H1 (cell line): ENCODE data around the gene GAS6. TPM values are rescaled to one million over a fixed set of nuclear protein-coding genes. Genes with fewer than 3 reads are reported as not detected.

Experiments used
- CTCF ChIA-PET: fragments of 300-600 bp; sonication (Branson Sonifier 250); formaldehyde crosslinking; loops from one replicate; lab custom pipeline; 2021; ENCODE audit not compliant: partially characterized antibody; lab: Charles Lee
- POLR2A ChIA-PET: fragments of 300-600 bp; sonication (Branson Sonifier 250); formaldehyde crosslinking; loops from one replicate; lab custom pipeline; 2021; ENCODE audit warnings: inconsistent platforms; ENCODE audit not compliant: partially characterized antibody; lab: Charles Lee
- DNase-seq, 2 experiments: peaks; one replicate each; pipeline versions ENCODE4 v3.0.0 to v3.0.0-alpha.2; 2010 to 2022; ENCODE audit warnings: low spot score in 2 of 2, low read depth in 1 of 2, mixed read lengths in 1 of 2
- FAIRE-seq: peaks from 2 replicates; lab custom pipeline; 2011; peaks lifted over from hg19 to GRCh38; lab: Jason Lieb, UNC
- H2AFZ ChIP-seq: 2 replicates; pipeline ENCODE4 v1.8.1; 2012; ENCODE audit warnings: low read length, inconsistent platforms
- H2AK5ac ChIP-seq: 2 replicates; pipeline ENCODE4 v1.6.1; 2013; ENCODE audit warnings: low read depth, low read length
- H2BK120ac ChIP-seq: replicated peaks from 2 replicates; pipeline ENCODE3; 2013; ENCODE audit warnings: low read depth, low read length, inconsistent platforms
- H2BK12ac ChIP-seq: 2 replicates; pipeline ENCODE4 v1.6.1; 2013; ENCODE audit warnings: low read depth, low read length
- H2BK15ac ChIP-seq: 2 replicates; pipeline ENCODE4 v1.6.1; 2013; ENCODE audit warnings: low read length
- H2BK20ac ChIP-seq: 2 replicates; pipeline ENCODE4 v1.6.1; 2013; ENCODE audit warnings: low read length
- H2BK5ac ChIP-seq: 2 replicates; pipeline ENCODE4 v1.6.1; 2013; ENCODE audit warnings: low read depth, low read length
- H3K14ac ChIP-seq: 2 replicates; pipeline ENCODE4 v1.6.1; 2013; ENCODE audit warnings: inconsistent platforms; ENCODE audit not compliant: insufficient read length
- H3K18ac ChIP-seq: 2 replicates; pipeline ENCODE4 v1.6.1; 2013; ENCODE audit warnings: low read length; ENCODE audit errors: extremely low read depth
- H3K23ac ChIP-seq: 2 replicates; pipeline ENCODE4 v1.6.1; 2013; ENCODE audit warnings: inconsistent platforms; ENCODE audit not compliant: insufficient read length
- H3K23me2 ChIP-seq: 2 replicates; pipeline ENCODE4 v1.6.1; 2013; ENCODE audit warnings: low read depth, low read length
- H3K27ac ChIP-seq: 2 replicates; pipeline ENCODE4 v1.6.1; 2011; ENCODE audit warnings: low read depth, low read length, inconsistent platforms
- H3K27me3 ChIP-seq, 4 experiments: replicated peaks in 1 of 4; 1 replicate in 1 of 4; 2 replicates in 3 of 4; pipeline versions ENCODE4 v1.6.1 to v1.8.1; 2011 to 2013; ENCODE audit warnings: low read length in 3 of 4, mild to moderate bottlenecking in 3 of 4, inconsistent platforms in 2 of 4, mixed read lengths in 2 of 4, moderate library complexity in 1 of 4; ENCODE audit not compliant: control insufficient read depth in 3 of 4, insufficient read depth in 3 of 4; ENCODE audit errors: extremely low read depth in 1 of 4
- H3K36me3 ChIP-seq, 4 experiments: 2 replicates each; pipeline versions ENCODE4 v1.6.1 to v1.8.1; 2011 to 2013; ENCODE audit warnings: mild to moderate bottlenecking in 4 of 4, low read length in 3 of 4, moderate library complexity in 2 of 4, control low read depth in 1 of 4, inconsistent platforms in 1 of 4; ENCODE audit not compliant: insufficient read depth in 4 of 4, control insufficient read depth in 2 of 4
- H3K4ac ChIP-seq: replicated peaks from 2 replicates; pipeline ENCODE3; 2013; ENCODE audit warnings: low read length, low read depth, mixed read lengths, inconsistent platforms; ENCODE audit not compliant: insufficient read length
- H3K4me1 ChIP-seq, 4 experiments: replicated peaks in 1 of 4; 1 replicate in 1 of 4; 2 replicates in 3 of 4; pipeline versions ENCODE4 v1.6.1 to v1.8.1; 2011 to 2013; ENCODE audit warnings: low read length in 3 of 4, inconsistent platforms in 2 of 4, mixed read lengths in 1 of 4; ENCODE audit not compliant: insufficient read depth in 4 of 4, control insufficient read depth in 3 of 4
- H3K4me2 ChIP-seq, 2 experiments: 2 replicates each; pipeline versions ENCODE4 v1.6.1 to v1.8.1; 2011 to 2013; ENCODE audit warnings: low read depth in 2 of 2, low read length in 2 of 2, control low read depth in 1 of 2, inconsistent platforms in 1 of 2, mild to moderate bottlenecking in 1 of 2; ENCODE audit not compliant: insufficient read depth in 1 of 2
- H3K4me3 ChIP-seq, 4 experiments: fragments of 200-600, 300-600 bp in 1 of 4; sonication (generic), shearing (Covaris generic), sonication (Bioruptor Twin) in 1 of 4; 2 replicates each; pipeline versions ENCODE4 v1.5.1 to v1.8.1; 2011 to 2016; ENCODE audit warnings: low read length in 4 of 4, low read depth in 3 of 4, control low read depth in 2 of 4, inconsistent platforms in 2 of 4, mild to moderate bottlenecking in 2 of 4, mixed read lengths in 1 of 4, moderate library complexity in 1 of 4; ENCODE audit not compliant: insufficient read depth in 2 of 4; ENCODE audit errors: extremely low read depth in 1 of 4
- H3K56ac ChIP-seq: replicated peaks from 2 replicates; pipeline ENCODE3; 2013; ENCODE audit warnings: low read depth, mild to moderate bottlenecking, mixed read lengths, low read length, inconsistent platforms; ENCODE audit not compliant: insufficient read length
- H3K79me1 ChIP-seq: 2 replicates; pipeline ENCODE4 v1.6.1; 2013; ENCODE audit warnings: low read depth, low read length, control low read depth
- H3K79me2 ChIP-seq, 2 experiments: 2 replicates each; pipeline versions ENCODE4 v1.6.1 to v1.8.1; 2012 to 2013; ENCODE audit warnings: low read length in 2 of 2, mild to moderate bottlenecking in 2 of 2, inconsistent platforms in 1 of 2; ENCODE audit not compliant: insufficient read depth in 2 of 2, control insufficient read depth in 1 of 2
- H3K9ac ChIP-seq, 4 experiments: replicated peaks in 1 of 4; 1 replicate in 1 of 4; 2 replicates in 3 of 4; pipeline versions ENCODE4 v1.6.1 to v1.8.1; 2011 to 2013; ENCODE audit warnings: low read depth in 3 of 4, low read length in 3 of 4, control low read depth in 2 of 4, mild to moderate bottlenecking in 2 of 4, moderate library complexity in 2 of 4, inconsistent platforms in 1 of 4; ENCODE audit errors: extremely low read depth in 1 of 4
- H3K9me3 ChIP-seq, 2 experiments: 2 replicates each; pipeline versions ENCODE4 v1.6.1 to v1.8.1; 2012 to 2013; ENCODE audit warnings: mild to moderate bottlenecking in 2 of 2, moderate library complexity in 2 of 2, control low read depth in 1 of 2, inconsistent platforms in 1 of 2, low read depth in 1 of 2, low read length in 1 of 2, mixed read lengths in 1 of 2; ENCODE audit not compliant: insufficient read depth in 2 of 2
- H4K20me1 ChIP-seq, 2 experiments: replicated peaks in 1 of 2; 2 replicates each; pipeline versions ENCODE3 to v1.8.1; 2011 to 2013; ENCODE audit warnings: inconsistent platforms in 2 of 2, low read length in 2 of 2, mild to moderate bottlenecking in 1 of 2; ENCODE audit not compliant: insufficient read depth in 2 of 2, control insufficient read depth in 1 of 2
- H4K5ac ChIP-seq: 2 replicates; pipeline ENCODE4 v1.6.1; 2013; ENCODE audit warnings: low read length, low read depth, mixed read lengths, inconsistent platforms; ENCODE audit not compliant: insufficient read length
- H4K8ac ChIP-seq: 2 replicates; pipeline ENCODE4 v1.8.0; 2013; ENCODE audit warnings: mild to moderate bottlenecking, moderate library complexity, low read length, inconsistent platforms; ENCODE audit not compliant: insufficient read depth; ENCODE audit errors: extremely low read depth
- H4K91ac ChIP-seq: replicated peaks from 2 replicates; pipeline ENCODE3; 2013; ENCODE audit warnings: low read length, mixed read lengths, inconsistent platforms; ENCODE audit not compliant: insufficient read length
- CHD1 ChIP-seq: IDR thresholded peaks from 2 replicates; pipeline ENCODE4 v1.6.1; 2012; ENCODE audit warnings: low read depth, low read length, improper control_type of control experiment
- NRF1 ChIP-seq: IDR thresholded peaks from 2 replicates; pipeline ENCODE4 v1.6.1; 2011; ENCODE audit warnings: mild to moderate bottlenecking, low read depth, low read length, improper control_type of control experiment
- SP1 ChIP-seq: IDR thresholded peaks from 2 replicates; pipeline ENCODE4 v1.6.1; 2011; ENCODE audit warnings: low read depth, low read length
- WGBS, 2 experiments: shearing (Covaris generic) in 1 of 2; methylation state at CpG; one replicate each; pipeline versions ENCODE4 v1.1.6 to v1.1.7; 2013 to 2015; ENCODE audit warnings: low lambda C conversion rate in 2 of 2, mixed read lengths in 2 of 2, inconsistent platforms in 1 of 2, low coverage in 1 of 2, missing lambda C conversion rate in 1 of 2; ENCODE audit not compliant: insufficient replicate concordance in 2 of 2, insufficient coverage in 1 of 2, insufficient read length in 1 of 2; ENCODE audit errors: extremely low coverage in 1 of 2, missing lambda C conversion rate in 1 of 2; 5-methylcytosine and 5-hydroxymethylcytosine counted together
- polyA plus RNA-seq, 7 experiments: library from polyadenylated mRNA; depleted of rRNA in 3 of 7; stranded (reverse) in 5 of 7; unstranded in 2 of 7; fragments of >200 nt in 5 of 7; fragments of 200-250 nt in 2 of 7; gene quantifications; 1 replicate in 5 of 7; 2 replicates in 1 of 7; 4 replicates in 1 of 7; pipeline versions ENCODE4 v1.2.1 to v1.2.3, GENCODE V29; 2011 to 2013; ENCODE audit warnings: missing spikeins in 2 of 7, mixed read lengths in 2 of 7
- total RNA-seq: library from RNA; stranded (reverse); fragmentation: NEBNext Ultra II Directional; extraction: Animal tissue kit (Norgen Biotek cat#: 25700); gene quantifications from 2 replicates; pipeline ENCODE4 v1.2.1, GENCODE V29; 2021

GAS6 gene
- total and polyA plus RNA-seq, 2 of the 8 experiments (the other 6 are each of a cell fraction or from before 2014, with no cell fraction given), result 18.6 to 31.0 TPM

DNA sequence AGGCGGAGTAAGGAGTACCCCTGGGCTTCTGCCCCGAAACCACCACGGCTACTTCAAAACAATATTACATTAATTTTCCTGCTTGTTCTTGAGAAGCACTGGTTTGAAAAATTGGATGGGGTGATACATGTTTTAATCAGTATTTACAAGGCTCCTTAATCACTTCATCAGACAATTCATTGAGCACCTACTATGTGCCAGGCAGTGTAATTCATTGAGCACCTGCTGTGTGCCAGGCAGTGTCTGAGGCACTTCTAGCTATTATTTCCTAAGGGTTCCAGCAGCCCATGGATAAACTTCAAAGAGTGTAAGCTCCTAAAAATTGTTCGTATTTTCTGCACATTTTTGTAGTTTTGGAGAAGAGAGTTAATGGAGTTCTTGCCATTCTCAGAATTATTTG lies 1.6 kb upstream of the GAS6 start:
- H2AFZ ChIP-seq, result no peak overlapping the region
- no peak overlapping the region for H4K5ac ChIP-seq
- H4K8ac ChIP-seq, result no peak overlapping the region
- ChIA-PET POLR2A (no interaction called here), CTCF (interaction anchor here (1.2 kb wide), 1 partner anchor 40 kb away, joined by 4 read pairs; no protein-coding TSS in a partner anchor)
- no peak overlapping the region for H3K9ac ChIP-seq
- H3K27ac ChIP-seq, result no peak overlapping the region
- no peak overlapping the region for H3K23ac ChIP-seq
- no peak overlapping the region for H3K18ac ChIP-seq
- H3K4me1 ChIP-seq, result peaks cover 7 to 29% (median 22%) of the 10 kb centered on the region in 4 experiments
- H3K36me3 ChIP-seq, result no peaks in the 10 kb centered on the region
- H2BK20ac ChIP-seq, result no peak overlapping the region
- H3K27me3 ChIP-seq, result peaks cover 0 to 27% (median 18%) of the 10 kb centered on the region in 4 experiments; a peak in 6 of 7 replicates
- no peak overlapping the region for H3K4ac ChIP-seq
- TF ChIP-seq NRF1 (no peak), CHD1 (no peak), SP1 (no peak)
- H2BK5ac ChIP-seq, result no peak overlapping the region
- DNase-seq (no peak), FAIRE-seq (no peak)
- peaks cover 3% of the 10 kb centered on the region; the same call in 1 of the 2 replicates for H3K23me2 ChIP-seq
- no peak overlapping the region for H3K4me3 ChIP-seq
- no peak overlapping the region for H2AK5ac ChIP-seq
- no peaks in the 10 kb centered on the region for H3K9me3 ChIP-seq
- 95% methylated on average over 4 of the region's 4 CpGs; no CpG with 5 or more reads in 1 of the 2 experiments for WGBS, 2 experiments
- H2BK12ac ChIP-seq, result no peak overlapping the region
- H4K20me1 ChIP-seq, result peaks cover 0 to 1% of the 10 kb centered on the region in 2 experiments
- no peak overlapping the region; a peak in 1 of 4 replicates for H3K4me2 ChIP-seq
- no peak overlapping the region for H2BK120ac ChIP-seq
- H3K56ac ChIP-seq, result no peak overlapping the region
- H3K79me2 ChIP-seq, result no peaks in the 10 kb centered on the region
- no peak overlapping the region for H4K91ac ChIP-seq
- no peaks in the 10 kb centered on the region; the same call in 1 of the 2 replicates for H3K79me1 ChIP-seq
- no peak overlapping the region for H2BK15ac ChIP-seq
- H3K14ac ChIP-seq, result no peak overlapping the region
